ENCODE data around the gene CARS2.

CARS2 gene

DNA sequence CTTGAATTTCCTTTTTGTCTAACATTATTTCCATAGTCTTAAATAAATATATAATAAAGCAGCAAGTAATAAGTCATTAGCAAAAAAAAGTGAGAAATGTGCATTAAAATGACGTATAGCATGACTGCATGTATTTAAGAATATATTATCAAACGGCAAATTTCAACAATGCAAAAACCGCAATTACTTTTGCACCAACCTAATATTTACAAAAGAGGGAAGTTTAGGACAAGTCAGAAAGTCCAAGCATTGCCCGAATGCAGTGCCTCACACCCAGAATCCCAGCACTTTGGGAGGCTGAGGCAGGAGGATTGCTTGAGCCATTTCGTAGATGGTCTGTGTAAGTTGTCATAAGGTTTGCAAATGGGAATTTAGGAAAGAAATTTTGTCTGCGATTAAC, 100.8 kb downstream of the CARS2 start (continued):
- TF ChIP-seq ZNF114 (tag by site-specific recombination; IDR thresholded peaks at IDR 0.05) = no peak
- TF ChIP-seq ZSCAN23 (tag by site-specific recombination; IDR thresholded peaks at IDR 0.05) = no peak
- TF ChIP-seq GLIS2 (tag by site-specific recombination; IDR thresholded peaks at IDR 0.05) = no peak

DNA sequence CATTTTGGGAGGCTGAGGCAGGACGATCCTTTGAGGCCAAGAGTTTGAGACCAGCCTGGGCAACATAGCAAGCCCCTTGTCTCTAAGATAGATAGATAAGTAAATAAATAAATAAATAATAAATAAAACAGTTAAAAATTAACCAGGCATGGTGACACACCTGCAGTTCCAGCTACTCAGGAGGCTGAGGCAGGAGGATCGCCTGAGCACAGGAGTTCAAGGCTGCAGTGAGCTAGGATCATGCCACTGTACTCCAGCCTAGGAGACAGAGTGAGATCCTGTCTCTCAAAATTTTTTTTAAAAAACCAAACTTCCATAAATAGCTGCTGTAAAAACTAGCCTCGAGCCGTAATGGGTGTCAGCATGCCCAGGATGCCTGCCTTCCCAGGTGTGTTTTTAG, 104.9 kb downstream of the CARS2 start:
- TF ChIP-seq ZNF292 (tag by site-specific recombination; IDR thresholded peaks at IDR 0.05; ENCODE audit: borderline replicate concordance, low read depth) = no peak
- no peak for TF ChIP-seq ZNF423 (tag by site-specific recombination; IDR thresholded peaks at IDR 0.05)
- TF ChIP-seq, protein P1, sequence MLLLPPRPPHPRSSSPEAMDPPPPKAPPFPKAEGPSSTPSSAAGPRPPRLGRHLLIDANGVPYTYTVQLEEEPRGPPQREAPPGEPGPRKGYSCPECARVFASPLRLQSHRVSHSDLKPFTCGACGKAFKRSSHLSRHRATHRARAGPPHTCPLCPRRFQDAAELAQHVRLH (tag by site-specific recombination; IDR thresholded peaks at IDR 0.05) = no peak
- TF ChIP-seq, protein P2, sequence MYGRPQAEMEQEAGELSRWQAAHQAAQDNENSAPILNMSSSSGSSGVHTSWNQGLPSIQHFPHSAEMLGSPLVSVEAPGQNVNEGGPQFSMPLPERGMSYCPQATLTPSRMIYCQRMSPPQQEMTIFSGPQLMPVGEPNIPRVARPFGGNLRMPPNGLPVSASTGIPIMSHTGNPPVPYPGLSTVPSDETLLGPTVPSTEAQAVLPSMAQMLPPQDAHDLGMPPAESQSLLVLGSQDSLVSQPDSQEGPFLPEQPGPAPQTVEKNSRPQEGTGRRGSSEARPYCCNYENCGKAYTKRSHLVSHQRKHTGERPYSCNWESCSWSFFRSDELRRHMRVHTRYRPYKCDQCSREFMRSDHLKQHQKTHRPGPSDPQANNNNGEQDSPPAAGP (tag by site-specific recombination; IDR thresholded peaks at IDR 0.05) = no peak
- no peak for TF ChIP-seq HOXA7 (CRISPR knock-in tag; IDR thresholded peaks at IDR 0.05; ENCODE audit: borderline replicate concordance)
- Histone ChIP-seq H3K27ac (ENCODE audit: extremely low read depth, low read depth, low read length) (no peak overlapping the region), H3K4me3 (ENCODE audit: low read depth, low read length) (no peak overlapping the region), H3K36me3 (ENCODE audit: control insufficient read depth in 2 of 2, insufficient read depth in 1 of 2, low read length in 2 of 2) (no peaks in the 10 kb centered on the region), H3K9me3 (ENCODE audit: control insufficient read depth, insufficient read depth, low read depth, low read length) (no peaks in the 10 kb centered on the region), H3K4me1 (ENCODE audit: control insufficient read depth, insufficient read depth, low read length) (no peaks in the 10 kb centered on the region)
- POLR2A ChIA-PET = interaction anchor here (1.1 kb wide), 1 partner anchor 14 kb away, joined by 4 read pairs; the partner anchor contains the start of gene NAXD
- CTCF ChIA-PET = interaction anchor here (1.1 kb wide), 1 partner anchor 315 kb away, joined by 3 read pairs; no protein-coding TSS in a partner anchor

DNA sequence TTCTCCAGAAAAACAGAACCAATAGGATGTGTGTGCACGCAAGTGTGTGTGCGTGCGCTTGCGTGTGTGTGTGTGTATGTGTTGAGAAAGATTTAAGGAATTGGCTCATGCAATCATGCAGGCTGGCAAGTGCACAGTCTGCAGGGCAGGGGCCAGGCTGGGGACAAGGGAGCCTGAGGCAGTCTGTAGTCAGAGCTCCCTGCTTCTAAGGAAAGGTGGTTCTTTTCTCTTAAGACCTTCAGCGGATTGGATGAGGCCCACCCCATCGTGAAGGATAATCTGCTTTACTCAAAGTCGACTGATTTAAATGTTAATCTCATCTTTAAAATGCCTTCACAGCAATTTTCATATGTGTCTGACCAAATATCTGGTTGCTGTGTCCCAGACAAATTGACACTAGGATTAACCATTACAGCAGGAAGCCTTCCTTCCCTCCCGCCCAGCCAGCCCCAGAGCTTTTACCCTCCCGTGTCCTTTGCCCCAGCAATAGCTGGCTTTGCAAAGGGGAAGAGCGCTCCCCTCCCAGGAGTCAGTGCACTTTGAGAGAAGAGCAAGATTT, 105.6 kb downstream of the CARS2 start:
- TF ChIP-seq HOXA7 (CRISPR knock-in tag; IDR thresholded peaks at IDR 0.05; ENCODE audit: borderline replicate concordance) = no peak
- TF ChIP-seq ZNF341 (tag by site-specific recombination; IDR thresholded peaks at IDR 0.05; ENCODE audit: low read depth) = peak; percentile 70
- no peak for TF ChIP-seq ZNF211 (tag by site-specific recombination; IDR thresholded peaks at IDR 0.05; ENCODE audit: low read depth)
- TF ChIP-seq, protein P3, sequence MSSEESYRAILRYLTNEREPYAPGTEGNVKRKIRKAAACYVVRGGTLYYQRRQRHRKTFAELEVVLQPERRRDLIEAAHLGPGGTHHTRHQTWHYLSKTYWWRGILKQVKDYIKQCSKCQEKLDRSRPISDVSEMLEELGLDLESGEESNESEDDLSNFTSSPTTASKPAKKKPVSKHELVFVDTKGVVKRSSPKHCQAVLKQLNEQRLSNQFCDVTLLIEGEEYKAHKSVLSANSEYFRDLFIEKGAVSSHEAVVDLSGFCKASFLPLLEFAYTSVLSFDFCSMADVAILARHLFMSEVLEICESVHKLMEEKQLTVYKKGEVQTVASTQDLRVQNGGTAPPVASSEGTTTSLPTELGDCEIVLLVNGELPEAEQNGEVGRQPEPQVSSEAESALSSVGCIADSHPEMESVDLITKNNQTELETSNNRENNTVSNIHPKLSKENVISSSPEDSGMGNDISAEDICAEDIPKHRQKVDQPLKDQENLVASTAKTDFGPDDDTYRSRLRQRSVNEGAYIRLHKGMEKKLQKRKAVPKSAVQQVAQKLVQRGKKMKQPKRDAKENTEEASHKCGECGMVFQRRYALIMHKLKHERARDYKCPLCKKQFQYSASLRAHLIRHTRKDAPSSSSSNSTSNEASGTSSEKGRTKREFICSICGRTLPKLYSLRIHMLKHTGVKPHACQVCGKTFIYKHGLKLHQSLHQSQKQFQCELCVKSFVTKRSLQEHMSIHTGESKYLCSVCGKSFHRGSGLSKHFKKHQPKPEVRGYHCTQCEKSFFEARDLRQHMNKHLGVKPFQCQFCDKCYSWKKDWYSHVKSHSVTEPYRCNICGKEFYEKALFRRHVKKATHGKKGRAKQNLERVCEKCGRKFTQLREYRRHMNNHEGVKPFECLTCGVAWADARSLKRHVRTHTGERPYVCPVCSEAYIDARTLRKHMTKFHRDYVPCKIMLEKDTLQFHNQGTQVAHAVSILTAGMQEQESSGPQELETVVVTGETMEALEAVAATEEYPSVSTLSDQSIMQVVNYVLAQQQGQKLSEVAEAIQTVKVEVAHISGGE (tag by site-specific recombination; conservative IDR thresholded peaks at IDR 0.05; ENCODE audit: low read depth) = no peak
- TF ChIP-seq ZNF132 (tag by site-specific recombination; IDR thresholded peaks at IDR 0.05; ENCODE audit: borderline replicate concordance) = no peak
- no peak for TF ChIP-seq ZNF140 (tag by site-specific recombination; IDR thresholded peaks at IDR 0.05)
- TF ChIP-seq FEZF1 (tag by site-specific recombination; IDR thresholded peaks at IDR 0.05) = peak; percentile 59
- TF ChIP-seq ZNF138 (tag by site-specific recombination; IDR thresholded peaks at IDR 0.05; ENCODE audit: borderline replicate concordance) = no peak
- TF ChIP-seq ZNF121 (tag by site-specific recombination; IDR thresholded peaks at IDR 0.05) = no peak
- TF ChIP-seq ZNF843 (tag by site-specific recombination; IDR thresholded peaks at IDR 0.05) = no peak
- TF ChIP-seq ZNF426 (tag by site-specific recombination; IDR thresholded peaks at IDR 0.05) = no peak
- TF ChIP-seq HOXD13 (CRISPR knock-in tag; IDR thresholded peaks at IDR 0.05; ENCODE audit: borderline replicate concordance) = no peak
- no peak for TF ChIP-seq WT1 (tag by site-specific recombination; IDR thresholded peaks at IDR 0.05)
- no peak for TF ChIP-seq KLF9 (tag by site-specific recombination; IDR thresholded peaks at IDR 0.05; ENCODE audit: low read depth)
- H3K9me3 ChIP-seq (ENCODE audit: control insufficient read depth, insufficient read depth, low read depth, low read length) = no peaks in the 10 kb centered on the region
- POLR2A ChIA-PET = interaction anchor here (0.6 to 1.1 kb wide), 2 partner anchors 15 to 354 kb away, joined by 4 to 5 read pairs; partner anchors contain the start of gene NAXD
- no peak overlapping the region for H3K27ac ChIP-seq (ENCODE audit: extremely low read depth, low read depth, low read length)
- H3K4me3 ChIP-seq (ENCODE audit: low read depth, low read length) = no peak overlapping the region
- no peaks in the 10 kb centered on the region for H3K36me3 ChIP-seq (ENCODE audit: control insufficient read depth in 2 of 2, insufficient read depth in 1 of 2, low read length in 2 of 2)
- no peaks in the 10 kb centered on the region for H3K4me1 ChIP-seq (ENCODE audit: control insufficient read depth, insufficient read depth, low read length)
- CTCF ChIA-PET = interaction anchor here (1.1 kb wide), 1 partner anchor 315 kb away, joined by 3 read pairs; no protein-coding TSS in a partner anchor

Data from HEK293 (cell line).